ENCODE results near the gene PLCB4.

The PLCB4 gene

GRCh38 chr20:9180481-9181257 is 111.8 kb downstream of the PLCB4 start:
- TF ChIP-seq CTCF (IDR thresholded peaks at IDR 0.05; ENCODE audit: low read depth, low read length) = no peak
- no peak for DNase-seq (ENCODE audit: extremely low read depth, low read depth)

- TF ChIP-seq CTCF (IDR thresholded peaks at IDR 0.05; ENCODE audit: low read depth, low read length) = no peak
- no peak for DNase-seq (ENCODE audit: extremely low read depth, low read depth)
Observed at GRCh38 chr20:9185511-9185910, 116.6 kb downstream of the PLCB4 start.

- no peak for TF ChIP-seq CTCF (IDR thresholded peaks at IDR 0.05; ENCODE audit: low read depth, low read length)
- DNase-seq (ENCODE audit: extremely low read depth, low read depth) = no peak
Observed at GRCh38 chr20:9186396-9186795, 117.5 kb downstream of the PLCB4 start.

- no peak for DNase-seq (ENCODE audit: extremely low read depth, low read depth)
- no peak for TF ChIP-seq CTCF (IDR thresholded peaks at IDR 0.05; ENCODE audit: low read depth, low read length)
Observed at GRCh38 chr20:9195031-9195430, 126.1 kb downstream of the PLCB4 start.

GRCh38 chr20:9196110-9196509 is 127.2 kb downstream of the PLCB4 start:
- DNase-seq (ENCODE audit: extremely low read depth, low read depth) = no peak

GRCh38 chr20:9198460-9198859 is 129.6 kb downstream of the PLCB4 start:
- TF ChIP-seq CTCF (IDR thresholded peaks at IDR 0.05; ENCODE audit: low read depth, low read length) = no peak
- no peak for DNase-seq (ENCODE audit: extremely low read depth, low read depth)

More at GRCh38 chr20:9196110-9196509, 127.2 kb downstream of the PLCB4 start:
- no peak for TF ChIP-seq CTCF (IDR thresholded peaks at IDR 0.05; ENCODE audit: low read depth, low read length)

GRCh38 chr20:9200196-9200595 is 131.3 kb downstream of the PLCB4 start:
- no peak for DNase-seq (ENCODE audit: extremely low read depth, low read depth)
- TF ChIP-seq CTCF (IDR thresholded peaks at IDR 0.05; ENCODE audit: low read depth, low read length) = no peak
